BJ (cell line): Measurements from ENCODE around the gene STARD7. TPM values are rescaled to one million over a fixed set of nuclear protein-coding genes. Genes with fewer than 3 reads are reported as not detected.
A peak's percentile ranks its signal among the peaks of the same experiment; 100 is the strongest.

Experiments
- CTCF ChIA-PET: fragments of 350-600 bp; formaldehyde crosslinking; extraction: SDS; loops from one replicate; lab custom pipeline; 2021; ENCODE audit warnings: antibody characterized with exemption, inconsistent platforms; lab: Yijun Ruan, JAX
- POLR2A ChIA-PET: fragments of 300-600 bp; sonication (Branson Sonifier 250); formaldehyde crosslinking; extraction: SDS; loops from one replicate; lab custom pipeline; 2021; ENCODE audit warnings: antibody characterized with exemption; lab: Charles Lee
- DNase-seq: peaks from one replicate; pipeline ENCODE4 v3.0.0-alpha.2; 2011; ENCODE audit warnings: low read depth
- H3K27me3 ChIP-seq: 2 replicates; pipeline ENCODE4 v1.6.0; 2011; ENCODE audit warnings: low read length; ENCODE audit not compliant: control insufficient read depth, insufficient read depth
- H3K36me3 ChIP-seq: 2 replicates; pipeline ENCODE4 v1.5.1; 2011; ENCODE audit warnings: low read length; ENCODE audit not compliant: control insufficient read depth, insufficient read depth
- H3K4me3 ChIP-seq: 2 replicates; pipeline ENCODE4 v1.5.1; 2011; ENCODE audit warnings: low read depth, mild to moderate bottlenecking, control low read depth, low read length
- CTCF ChIP-seq: IDR thresholded peaks from 2 replicates; pipeline ENCODE4 v1.5.1; 2011; ENCODE audit warnings: low read depth, mild to moderate bottlenecking, control low read depth, inconsistent platforms, low read length, moderate library complexity; ENCODE audit not compliant: insufficient read depth
- polyA plus RNA-seq: library from polyadenylated mRNA; depleted of rRNA; stranded (reverse); fragments of >200 nt; gene quantifications from 2 replicates; pipeline ENCODE4 v1.2.3, GENCODE V29; 2011

Gene STARD7
- polyA plus RNA-seq, 1 experiment = 56.1 TPM

DNA sequence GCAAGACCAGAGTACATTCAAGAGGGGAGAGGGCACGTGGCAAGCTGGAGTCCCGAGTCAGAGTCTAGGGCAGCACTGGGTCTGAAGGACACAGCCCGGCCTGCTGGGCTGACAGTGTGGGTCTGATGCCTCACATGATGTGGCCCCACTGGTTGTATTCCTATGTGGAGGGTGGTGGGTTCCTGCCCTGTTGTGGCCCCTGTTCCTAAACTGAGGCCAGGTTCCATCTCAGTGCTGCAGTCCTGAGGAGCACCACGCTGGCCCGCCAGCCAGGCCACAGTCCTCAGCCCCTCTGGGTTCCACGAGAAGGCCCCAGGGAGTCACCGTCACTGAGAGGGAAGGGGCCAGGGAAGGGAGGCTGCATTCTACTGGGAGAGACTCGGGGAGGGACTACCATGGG lies 43.9 kb upstream of the STARD7 start:
- no peak overlapping the region for H3K4me3 ChIP-seq
- no peak for DNase-seq
- no peaks in the 10 kb centered on the region for H3K27me3 ChIP-seq
- TF ChIP-seq CTCF = no peak
- H3K36me3 ChIP-seq = peaks cover 23% of the 10 kb centered on the region
- POLR2A ChIA-PET = no interaction called here
- CTCF ChIA-PET = interaction anchor here (3.3 kb wide), 1 partner anchor 8 kb away, joined by 18 read pairs; no protein-coding TSS in a partner anchor

- H3K27me3 ChIP-seq = no peaks in the 10 kb centered on the region
- ChIA-PET CTCF (interaction anchor here (3.3 kb wide), 1 partner anchor 9 kb away, joined by 18 read pairs; no protein-coding TSS in a partner anchor), POLR2A (no interaction called here)
- H3K4me3 ChIP-seq = no peak overlapping the region
- DNase-seq = peak; percentile 89
- H3K36me3 ChIP-seq = peaks cover 22% of the 10 kb centered on the region
- TF ChIP-seq CTCF = no peak
Measured at GRCh38 chr2:96251721-96252292, 43.2 kb upstream of the STARD7 start.

DNA sequence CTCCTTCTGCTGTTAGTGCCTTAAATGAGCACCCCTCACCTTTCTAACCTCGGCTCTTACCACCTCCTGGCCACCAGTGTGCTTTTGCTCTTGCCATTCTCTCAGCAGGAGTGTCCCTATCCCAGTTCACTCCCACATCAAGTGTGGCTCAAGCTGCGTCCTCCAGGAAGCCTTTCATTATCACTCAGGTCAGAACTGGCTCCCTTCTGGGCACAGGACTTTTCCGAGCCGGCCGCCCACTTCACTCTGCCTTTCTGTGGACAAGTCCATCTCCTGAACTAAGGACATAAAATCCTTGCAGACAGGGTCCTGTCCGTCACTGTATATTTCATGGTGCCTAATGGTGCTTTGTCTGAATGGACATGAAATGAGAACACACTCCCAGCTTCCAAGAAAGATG lies 41.6 kb upstream of the STARD7 start:
- no peak overlapping the region for H3K4me3 ChIP-seq

GRCh38 chr2:96249654-96250053 lies 41.0 kb upstream of the STARD7 start:
- no peak for TF ChIP-seq CTCF
- Histone ChIP-seq H3K4me3 (no peak overlapping the region), H3K36me3 (peaks cover 18% of the 10 kb centered on the region), H3K27me3 (no peaks in the 10 kb centered on the region)
- CTCF ChIA-PET = interaction anchor here (3.3 kb wide), 1 partner anchor 11 kb away, joined by 18 read pairs; no protein-coding TSS in a partner anchor
- POLR2A ChIA-PET = no interaction called here
- peak; percentile 67 for DNase-seq

More for the DNA sequence above, 41.6 kb upstream of the STARD7 start:
- ChIA-PET CTCF (interaction anchor here (3.3 kb wide), 1 partner anchor 10 kb away, joined by 18 read pairs; no protein-coding TSS in a partner anchor), POLR2A (no interaction called here)
- Histone ChIP-seq H3K36me3 (peaks cover 21% of the 10 kb centered on the region), H3K27me3 (no peaks in the 10 kb centered on the region)
- no peak for DNase-seq
- no peak for TF ChIP-seq CTCF

DNA sequence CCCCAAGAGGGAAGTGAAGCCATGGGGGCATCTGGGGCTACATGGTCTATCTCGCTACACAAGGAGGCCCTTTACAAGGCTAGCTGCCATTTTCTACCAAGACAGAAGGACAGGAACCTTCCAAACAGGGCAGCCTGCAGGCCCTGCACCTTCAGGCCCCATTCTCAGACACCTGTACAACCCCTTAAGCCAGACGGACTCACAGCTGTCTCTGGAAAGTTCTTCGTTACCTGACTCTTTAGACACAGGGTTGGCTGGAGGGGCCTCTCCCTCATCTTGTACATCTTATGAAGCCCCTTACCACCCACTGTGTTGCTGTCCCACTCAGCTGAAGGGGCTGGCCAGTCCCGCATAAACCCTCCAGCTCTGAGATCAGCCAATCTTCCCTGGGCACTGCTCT lies 40.0 kb upstream of the STARD7 start:
- CTCF ChIA-PET = interaction anchor here (0.6 kb wide), 1 partner anchor 284 kb away, joined by 3 read pairs; no protein-coding TSS in a partner anchor
- Histone ChIP-seq H3K27me3 (no peaks in the 10 kb centered on the region), H3K4me3 (no peak overlapping the region), H3K36me3 (peaks cover 8% of the 10 kb centered on the region)
- DNase-seq = no peak
- POLR2A ChIA-PET = no interaction called here
- TF ChIP-seq CTCF = no peak
